Karpas-422 (cell line): Measurements from ENCODE around the gene OTUB2. TPM values are rescaled to one million over a fixed set of nuclear protein-coding genes. Genes with fewer than 3 reads are reported as not detected.

Experiments used
- DNase-seq: peaks from one replicate; pipeline ENCODE4 v3.0.0-alpha.2; 2015
- H2AFZ ChIP-seq: fragments of 200-600 bp; sonication (generic); 2 replicates; pipeline ENCODE4 v1.6.1; 2014; ENCODE audit warnings: antibody characterized with exemption, low read length, mixed read lengths
- H3K27ac ChIP-seq: fragments of 200-600 bp; sonication (generic); 2 replicates; pipeline ENCODE4 v1.5.1; 2014; ENCODE audit warnings: mild to moderate bottlenecking, low read length, moderate library complexity
- H3K27me3 ChIP-seq: fragments of 200-600 bp; sonication (generic); 2 replicates; pipeline ENCODE4 v1.6.1; 2014; ENCODE audit warnings: low read length, mixed read lengths
- H3K36me3 ChIP-seq: fragments of 200-600 bp; sonication (generic); 2 replicates; pipeline ENCODE4 v1.6.1; 2014; ENCODE audit warnings: low read length, mixed read lengths; ENCODE audit not compliant: insufficient read depth
- H3K4me1 ChIP-seq: fragments of 200-600 bp; sonication (generic); 2 replicates; pipeline ENCODE4 v1.6.1; 2014; ENCODE audit warnings: mild to moderate bottlenecking, low read length, mixed read lengths
- H3K4me2 ChIP-seq: fragments of 200-600 bp; sonication (generic); 2 replicates; pipeline ENCODE4 v1.6.1; 2014; ENCODE audit warnings: low read length, low read depth, mild to moderate bottlenecking; ENCODE audit not compliant: poor library complexity, severe bottlenecking
- H3K4me3 ChIP-seq: fragments of 200-600 bp; sonication (generic); 2 replicates; pipeline ENCODE4 v1.5.1; 2014; ENCODE audit warnings: mild to moderate bottlenecking, antibody characterized with exemption, low read length, mixed read lengths
- H3K79me2 ChIP-seq: fragments of 200-600 bp; sonication (generic); 2 replicates; pipeline ENCODE4 v1.6.1; 2014; ENCODE audit warnings: mild to moderate bottlenecking, low read length, mixed read lengths
- H3K9ac ChIP-seq: fragments of 200-600 bp; sonication (generic); 2 replicates; pipeline ENCODE4 v1.6.0; 2014; ENCODE audit warnings: low read length
- H3K9me2 ChIP-seq: fragments of 200-600 bp; sonication (generic), shearing (Covaris generic); replicated peaks from 2 replicates; pipeline ENCODE4 v1.6.0; 2014; ENCODE audit warnings: mild to moderate bottlenecking, low read length, moderate library complexity; ENCODE audit not compliant: insufficient read depth
- H3K9me3 ChIP-seq: fragments of 300-700, 200-600 bp; sonication (generic); 2 replicates; pipeline ENCODE4 v1.6.1; 2014; ENCODE audit warnings: low read length, mixed read lengths
- H4K20me1 ChIP-seq: fragments of 200-600 bp; sonication (generic); 2 replicates; pipeline ENCODE4 v1.6.1; 2014; ENCODE audit warnings: mild to moderate bottlenecking, antibody characterized with exemption, low read length, low read depth; ENCODE audit not compliant: insufficient read depth
- total RNA-seq: library from RNA; depleted of rRNA; stranded (reverse); fragments of >200 nt; shearing (Covaris generic); gene quantifications from 2 replicates; pipeline ENCODE4 v1.2.3, GENCODE V29; 2014; ENCODE audit warnings: low replicate concordance

Gene OTUB2
- total RNA-seq, 1 experiment from 2014 or later, result not detected

- DNase-seq, result no peak
These were observed 2.3 kb downstream of the OTUB2 start for GRCh38 chr14:94028450-94028826.

DNA sequence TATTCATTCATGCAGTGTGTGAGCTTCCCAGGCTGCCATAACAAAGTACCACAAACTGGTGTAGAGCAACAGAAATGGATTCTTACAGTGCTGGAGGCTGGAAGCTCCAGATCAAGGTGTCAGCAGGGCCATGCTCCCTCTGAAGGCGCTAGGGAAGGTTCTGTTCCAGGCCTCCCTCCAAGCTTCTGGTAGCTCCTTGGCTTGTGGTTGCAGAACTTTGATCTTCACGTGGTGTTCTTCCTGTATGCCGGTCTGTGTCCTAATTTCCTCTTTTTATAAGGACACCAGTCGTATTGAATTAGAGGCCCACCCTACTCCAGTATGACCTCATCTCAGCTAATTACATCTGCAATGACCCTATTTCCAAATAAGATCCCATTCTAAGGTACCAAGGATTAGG, 3.1 kb downstream of the OTUB2 start:
- Histone ChIP-seq H2AFZ (no peak overlapping the region), H3K4me3 (no peak overlapping the region), H3K9me3 (no peaks in the 10 kb centered on the region), H3K27me3 (no peaks in the 10 kb centered on the region), H3K27ac (no peak overlapping the region), H3K9ac (no peak overlapping the region), H3K4me2 (no peak overlapping the region), H3K79me2 (no peaks in the 10 kb centered on the region), H4K20me1 (no peaks in the 10 kb centered on the region), H3K4me1 (no peaks in the 10 kb centered on the region), H3K9me2 (no peaks in the 10 kb centered on the region), H3K36me3 (no peaks in the 10 kb centered on the region)
- no peak for DNase-seq

More at GRCh38 chr14:94028450-94028826, 2.3 kb downstream of the OTUB2 start:
- H3K36me3 ChIP-seq, result no peaks in the 10 kb centered on the region
- no peaks in the 10 kb centered on the region for H3K27me3 ChIP-seq
- no peak overlapping the region for H3K4me2 ChIP-seq
- H3K4me3 ChIP-seq, result no peak overlapping the region
- H3K79me2 ChIP-seq, result no peaks in the 10 kb centered on the region
- no peak overlapping the region for H3K9ac ChIP-seq
- no peaks in the 10 kb centered on the region for H3K9me2 ChIP-seq
- H2AFZ ChIP-seq, result no peak overlapping the region
- H3K9me3 ChIP-seq, result no peaks in the 10 kb centered on the region
- no peaks in the 10 kb centered on the region for H3K4me1 ChIP-seq
- no peaks in the 10 kb centered on the region for H4K20me1 ChIP-seq
- H3K27ac ChIP-seq, result no peak overlapping the region

DNA sequence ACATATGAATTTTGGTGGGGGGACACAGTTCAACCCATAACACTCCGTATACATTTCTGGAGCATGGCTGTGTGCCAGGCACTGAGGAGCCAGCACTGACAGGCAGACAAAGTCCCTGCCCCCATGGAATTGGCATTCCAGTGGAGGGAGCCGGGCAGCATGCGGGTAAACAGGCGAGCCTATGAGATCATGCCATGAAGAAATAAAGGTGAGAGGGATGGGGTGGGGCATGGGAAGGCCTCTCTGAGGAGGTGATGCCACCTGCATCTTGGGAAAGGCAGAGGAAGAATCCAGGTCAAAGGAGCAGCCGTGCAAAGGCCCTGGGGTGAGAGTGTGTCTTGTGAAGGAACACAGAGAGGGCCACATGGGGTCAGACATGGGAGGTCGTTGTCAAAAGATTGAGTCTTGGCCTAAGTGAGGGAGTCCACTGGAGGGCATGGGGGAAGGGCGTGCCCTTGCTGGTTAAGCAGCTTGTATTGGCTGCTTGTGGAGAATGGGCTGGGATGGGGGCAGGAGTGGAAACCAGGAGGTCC, 3.6 kb downstream of the OTUB2 start:
- Histone ChIP-seq H3K9me2 (no peaks in the 10 kb centered on the region), H2AFZ (no peak overlapping the region), H3K9ac (no peak overlapping the region), H3K4me3 (no peak overlapping the region), H3K4me1 (no peaks in the 10 kb centered on the region), H3K27ac (no peak overlapping the region), H3K4me2 (no peak overlapping the region), H4K20me1 (no peaks in the 10 kb centered on the region), H3K9me3 (no peaks in the 10 kb centered on the region), H3K36me3 (no peaks in the 10 kb centered on the region), H3K27me3 (no peaks in the 10 kb centered on the region), H3K79me2 (no peaks in the 10 kb centered on the region)
- no peak for DNase-seq

GRCh38 chr14:94030571-94030970, 4.4 kb downstream of the OTUB2 start:
- no peaks in the 10 kb centered on the region for H3K4me1 ChIP-seq

GRCh38 chr14:94031161-94031882, 5.2 kb downstream of the OTUB2 start:
- no peaks in the 10 kb centered on the region for H3K36me3 ChIP-seq
- no peak overlapping the region for H3K4me3 ChIP-seq
- no peak overlapping the region for H3K9ac ChIP-seq
- H3K27me3 ChIP-seq, result no peaks in the 10 kb centered on the region
- H3K4me2 ChIP-seq, result no peak overlapping the region
- DNase-seq, result no peak
- no peaks in the 10 kb centered on the region for H4K20me1 ChIP-seq
- H3K9me2 ChIP-seq, result no peaks in the 10 kb centered on the region
- H3K9me3 ChIP-seq, result no peaks in the 10 kb centered on the region
- no peaks in the 10 kb centered on the region for H3K79me2 ChIP-seq
- no peaks in the 10 kb centered on the region for H3K4me1 ChIP-seq
- no peak overlapping the region for H3K27ac ChIP-seq
- H2AFZ ChIP-seq, result no peak overlapping the region

More at GRCh38 chr14:94030571-94030970, 4.4 kb downstream of the OTUB2 start:
- no peaks in the 10 kb centered on the region for H4K20me1 ChIP-seq
- H3K9me2 ChIP-seq, result no peaks in the 10 kb centered on the region
- H3K27me3 ChIP-seq, result no peaks in the 10 kb centered on the region
- H3K4me2 ChIP-seq, result no peak overlapping the region
- DNase-seq, result no peak
- H3K27ac ChIP-seq, result no peak overlapping the region
- no peak overlapping the region for H2AFZ ChIP-seq
- H3K36me3 ChIP-seq, result no peaks in the 10 kb centered on the region
- H3K9me3 ChIP-seq, result no peaks in the 10 kb centered on the region
- H3K4me3 ChIP-seq, result no peak overlapping the region
- no peak overlapping the region for H3K9ac ChIP-seq
- H3K79me2 ChIP-seq, result no peaks in the 10 kb centered on the region

DNA sequence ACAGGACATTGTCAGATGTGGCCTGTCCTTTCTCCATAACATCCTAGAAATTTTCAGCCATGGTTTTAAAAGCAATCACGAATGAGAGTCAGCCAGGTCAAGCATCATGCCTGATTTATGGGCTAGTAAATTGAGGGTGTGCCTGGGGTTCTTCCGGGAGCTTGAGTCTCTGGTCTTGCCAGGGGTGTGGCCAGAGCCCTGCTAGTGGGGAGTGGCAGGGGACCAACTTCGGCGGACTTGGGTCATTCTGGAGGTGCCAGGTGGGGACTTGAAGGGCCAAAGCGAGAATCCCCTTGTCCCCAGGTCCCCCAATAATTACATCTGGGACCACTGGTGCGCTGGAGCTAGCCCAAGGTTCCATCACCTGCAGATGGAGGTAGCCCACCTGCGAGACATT, 5.7 kb downstream of the OTUB2 start:
- Histone ChIP-seq H2AFZ (no peak overlapping the region), H3K4me3 (no peak overlapping the region), H3K4me1 (no peaks in the 10 kb centered on the region), H3K36me3 (no peaks in the 10 kb centered on the region), H3K9me3 (no peaks in the 10 kb centered on the region), H3K9me2 (no peaks in the 10 kb centered on the region), H3K4me2 (no peak overlapping the region), H3K9ac (no peak overlapping the region), H4K20me1 (no peaks in the 10 kb centered on the region), H3K27me3 (no peaks in the 10 kb centered on the region), H3K27ac (no peak overlapping the region), H3K79me2 (no peaks in the 10 kb centered on the region)
- DNase-seq, result no peak

- Histone ChIP-seq H3K36me3 (no peaks in the 10 kb centered on the region), H2AFZ (no peak overlapping the region), H3K27me3 (no peaks in the 10 kb centered on the region)
These were observed 8.7 kb downstream of the OTUB2 start for GRCh38 chr14:94034886-94035285.

DNA sequence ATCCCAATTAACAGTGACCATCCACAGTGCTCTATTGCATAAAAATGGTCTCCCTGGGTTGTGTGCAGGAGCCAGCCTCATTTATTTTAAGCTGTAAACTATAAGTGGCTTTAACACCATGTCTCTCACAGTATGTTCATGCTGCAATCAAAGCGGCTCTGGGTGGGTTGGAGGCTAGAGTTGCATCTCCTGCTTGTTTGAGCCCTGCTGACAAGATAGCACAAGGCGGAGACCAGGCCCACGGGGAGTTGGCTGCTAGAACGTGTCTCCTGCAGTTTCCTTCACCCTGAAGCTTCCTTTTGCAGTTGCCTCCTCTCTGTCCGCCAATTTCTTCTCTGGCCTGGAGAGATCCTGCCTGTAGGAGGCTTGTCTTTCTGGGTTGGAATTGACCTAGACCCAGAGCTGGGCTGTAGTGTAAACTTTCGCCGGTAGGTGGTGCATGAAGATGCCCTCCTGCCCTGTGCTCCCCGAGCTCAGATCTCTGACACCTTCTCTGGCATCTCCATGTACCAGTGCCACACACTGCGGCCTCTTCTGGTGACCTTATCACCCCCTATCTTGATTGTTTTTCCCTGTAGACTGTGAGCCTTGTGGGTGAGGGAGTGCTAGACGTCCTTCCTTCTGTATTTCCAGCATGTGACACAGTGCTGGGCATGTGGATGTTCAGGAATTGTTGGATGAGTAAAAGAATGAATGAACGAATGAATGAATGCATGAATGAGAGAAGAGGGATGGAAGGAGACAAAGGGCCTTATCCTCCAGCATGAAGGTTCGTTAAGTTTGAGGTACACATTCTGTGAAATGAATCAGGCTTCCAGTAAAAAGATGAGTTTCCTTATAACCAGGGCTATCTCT, 10.4 kb downstream of the OTUB2 start:
- H3K9me3 ChIP-seq, result no peaks in the 10 kb centered on the region
- H3K9me2 ChIP-seq, result no peaks in the 10 kb centered on the region
- peak; percentile 95 for DNase-seq
- no peak overlapping the region for H3K9ac ChIP-seq
- H3K4me2 ChIP-seq, result no peak overlapping the region
- H4K20me1 ChIP-seq, result no peaks in the 10 kb centered on the region
- H3K27me3 ChIP-seq, result no peaks in the 10 kb centered on the region
- H3K27ac ChIP-seq, result no peak overlapping the region
- H2AFZ ChIP-seq, result no peak overlapping the region
- H3K4me3 ChIP-seq, result no peak overlapping the region
- H3K4me1 ChIP-seq, result no peaks in the 10 kb centered on the region
- H3K36me3 ChIP-seq, result no peaks in the 10 kb centered on the region
- no peaks in the 10 kb centered on the region for H3K79me2 ChIP-seq

More at GRCh38 chr14:94034886-94035285, 8.7 kb downstream of the OTUB2 start:
- Histone ChIP-seq H3K9me2 (no peaks in the 10 kb centered on the region), H3K4me3 (no peak overlapping the region), H3K4me2 (no peak overlapping the region), H3K9ac (no peak overlapping the region), H3K79me2 (no peaks in the 10 kb centered on the region), H3K9me3 (no peaks in the 10 kb centered on the region), H4K20me1 (no peaks in the 10 kb centered on the region), H3K4me1 (no peaks in the 10 kb centered on the region), H3K27ac (no peak overlapping the region)
- DNase-seq, result no peak
